22Rv1 (cell line): Measurements from ENCODE around the gene TAF11L13.

ENCODE experiments used
- ZFX ChIP-seq: fragments of 450-650 bp; IDR thresholded peaks from 2 replicates; pipeline ENCODE4 v1.6.1; 2017; ENCODE audit warnings: antibody characterized with exemption, borderline replicate concordance
- TF ChIP-seq, protein P1 (sequence below): fragments of 450-650 bp; IDR thresholded peaks from 2 replicates; pipeline ENCODE4 v1.5.1; 2017; ENCODE audit warnings: mild to moderate bottlenecking

DNA sequence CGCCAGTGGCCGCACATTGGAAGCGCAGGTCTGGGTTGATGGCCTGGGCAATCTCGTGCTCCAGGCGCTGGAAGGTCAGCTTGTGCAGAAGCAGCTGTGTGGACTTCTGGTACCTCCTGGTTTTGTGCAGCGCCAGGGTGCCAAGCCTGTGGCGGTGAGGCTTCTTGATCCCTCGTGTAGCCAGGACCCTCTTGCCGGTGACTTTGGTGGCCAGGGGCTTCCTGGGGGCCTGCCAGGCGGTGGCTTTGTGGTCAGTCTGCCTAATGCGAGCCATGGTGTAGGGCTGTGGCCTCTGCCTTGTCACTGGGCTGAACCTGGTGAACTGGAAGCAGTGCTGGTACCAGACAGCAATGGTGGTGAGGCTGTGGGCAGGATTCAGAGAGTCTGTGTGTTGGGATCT is 6.2 kb upstream of the TAF11L13 start:
- TF ChIP-seq, protein P1, sequence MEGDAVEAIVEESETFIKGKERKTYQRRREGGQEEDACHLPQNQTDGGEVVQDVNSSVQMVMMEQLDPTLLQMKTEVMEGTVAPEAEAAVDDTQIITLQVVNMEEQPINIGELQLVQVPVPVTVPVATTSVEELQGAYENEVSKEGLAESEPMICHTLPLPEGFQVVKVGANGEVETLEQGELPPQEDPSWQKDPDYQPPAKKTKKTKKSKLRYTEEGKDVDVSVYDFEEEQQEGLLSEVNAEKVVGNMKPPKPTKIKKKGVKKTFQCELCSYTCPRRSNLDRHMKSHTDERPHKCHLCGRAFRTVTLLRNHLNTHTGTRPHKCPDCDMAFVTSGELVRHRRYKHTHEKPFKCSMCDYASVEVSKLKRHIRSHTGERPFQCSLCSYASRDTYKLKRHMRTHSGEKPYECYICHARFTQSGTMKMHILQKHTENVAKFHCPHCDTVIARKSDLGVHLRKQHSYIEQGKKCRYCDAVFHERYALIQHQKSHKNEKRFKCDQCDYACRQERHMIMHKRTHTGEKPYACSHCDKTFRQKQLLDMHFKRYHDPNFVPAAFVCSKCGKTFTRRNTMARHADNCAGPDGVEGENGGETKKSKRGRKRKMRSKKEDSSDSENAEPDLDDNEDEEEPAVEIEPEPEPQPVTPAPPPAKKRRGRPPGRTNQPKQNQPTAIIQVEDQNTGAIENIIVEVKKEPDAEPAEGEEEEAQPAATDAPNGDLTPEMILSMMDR = no peak
- no peak for TF ChIP-seq ZFX
